ENCODE measurements around the gene LHCGR. TPM values are rescaled to one million over a fixed set of nuclear protein-coding genes. Genes with fewer than 3 reads are reported as not detected.
A peak's percentile ranks its signal among the peaks of the same experiment; 100 is the strongest.

Gene LHCGR
- total and polyA plus RNA-seq, 2 of the 4 experiments (the other 2 are of a cell fraction) = 0.10 to 0.18 TPM

DNA sequence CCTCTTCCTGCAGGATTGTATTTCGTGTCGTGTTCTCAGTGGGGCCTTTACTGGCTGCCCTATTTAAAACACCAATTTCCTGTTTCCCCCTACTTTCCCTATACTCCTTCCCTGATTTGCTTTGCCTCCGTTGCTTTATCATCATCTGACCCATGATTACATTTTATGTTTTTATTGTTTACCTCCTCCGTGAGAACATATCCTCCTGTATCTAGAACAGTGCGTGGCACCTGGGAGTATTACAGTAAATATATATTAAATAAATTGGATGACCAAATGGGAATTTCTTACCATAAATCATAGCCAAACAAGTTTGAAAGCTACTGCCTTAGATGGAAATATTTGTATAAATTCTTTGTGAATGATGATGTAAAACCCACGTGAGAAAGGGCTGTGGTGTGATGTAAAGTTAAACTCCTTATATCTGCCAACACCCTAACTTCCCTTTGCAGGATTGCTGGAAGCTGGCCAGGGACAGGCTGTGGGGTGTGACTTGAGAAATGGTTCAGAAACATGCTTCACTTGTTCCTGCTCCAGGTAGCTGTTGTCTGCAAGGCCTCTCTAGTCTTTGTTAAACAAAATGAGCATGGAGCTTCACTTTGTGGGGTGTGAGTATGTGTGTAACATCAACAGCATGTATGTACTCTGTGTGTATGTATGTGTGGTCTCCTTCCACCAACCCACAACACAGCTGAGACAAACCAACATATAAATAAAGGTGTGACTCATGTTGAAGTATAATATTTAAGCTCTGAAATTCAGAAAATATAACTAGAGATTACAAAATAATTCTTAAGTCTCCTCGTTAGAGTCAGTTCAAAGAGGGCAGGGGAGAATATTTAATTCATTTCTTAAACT lies 40.3 kb downstream of the LHCGR start:
- H2AK9ac ChIP-seq (replicated peaks; ENCODE audit: low read depth, low read length, poor library complexity) = peak overlapping the region; percentile 21
- H2AK5ac ChIP-seq (ENCODE audit: low read depth, low read length) = peak overlapping the region; percentile 67
- H3K4me2 ChIP-seq (ENCODE audit: low read depth, low read length) = peak overlapping the region; percentile 50
- no peaks in the 10 kb centered on the region for H3K27me3 ChIP-seq (ENCODE audit: control insufficient read depth, insufficient read depth, low read length)
- peak overlapping the region; percentile 77 to 96 for H4K8ac ChIP-seq (ENCODE audit: low read depth in 2 of 2, low read length in 2 of 2)
- ChIA-PET CTCF (interaction anchor here (0.5 to 1.3 kb wide), 3 partner anchors 134 to 231 kb away, joined by 3 to 4 read pairs (median 4); no protein-coding TSS in a partner anchor), POLR2A (ENCODE audit: unreplicated experiment) (interaction anchor here (1.1 kb wide), 1 partner anchor 138 kb away, joined by 3 read pairs; no protein-coding TSS in a partner anchor)
- in situ Hi-C loops (cut with MboI; ENCODE audit: low sequenced_read_pairs) = loop anchor here (10.0 kb wide), 1 partner anchor 140 kb away; no protein-coding TSS in a partner anchor
- peak overlapping the region; percentile 97 for H2BK5ac ChIP-seq (ENCODE audit: low read depth, low read length, poor library complexity, severe bottlenecking)
- DNase-seq = peak; percentile 96
- no peaks in the 10 kb centered on the region for H3K9me3 ChIP-seq (ENCODE audit: control insufficient read depth, insufficient read depth, low read length)
- WGBS, 2 experiments (ENCODE audit: extremely low coverage in 2 of 2, insufficient read length in 1 of 2) = 20% methylated on average over 2 of the region's 7 CpGs; no CpG with 5 or more reads in 1 of the 2 experiments
- dilution Hi-C loops (cut with HindIII; ENCODE audit: low sequenced_read_pairs, unreplicated experiment) = no loop called here
- intact Hi-C loops (cut with micrococcal nuclease) = loop anchor here (2.0 to 10.0 kb wide), 3 partner anchors 114 to 230 kb away; no protein-coding TSS in a partner anchor
- peaks cover 17% of the 10 kb centered on the region for H3K9me1 ChIP-seq (ENCODE audit: insufficient read depth, low read length)
- H3K27ac ChIP-seq (ENCODE audit: insufficient read depth, low read length) = peak overlapping the region; percentile 94
- H3K56ac ChIP-seq (ENCODE audit: extremely low read depth, insufficient read depth, low read length) = peak overlapping the region; percentile 91
- no peak overlapping the region for H3K4me3 ChIP-seq (ENCODE audit: insufficient read depth, low read depth, low read length)
- no peaks in the 10 kb centered on the region for H3K79me1 ChIP-seq (ENCODE audit: low read depth in 1 of 2, low read length in 2 of 2)
- peak overlapping the region; percentile 98 for H3K23ac ChIP-seq (ENCODE audit: low read depth, low read length)
- no TSS peak for BruUV-seq (replicated peaks)
- peak overlapping the region; percentile 99 for H2BK20ac ChIP-seq (ENCODE audit: low read depth, low read length)
- peak; percentile 33 for ATAC-seq (ENCODE audit: low read depth)
- H2BK120ac ChIP-seq (ENCODE audit: low read depth, low read length) = peak overlapping the region; percentile 99
- peak overlapping the region; percentile 91; the same call in 2 of the 3 replicates for H2BK15ac ChIP-seq (ENCODE audit: low read depth, low read length)
- peak overlapping the region; percentile 100 for H4K5ac ChIP-seq (ENCODE audit: low read depth, low read length)
- H4K20me1 ChIP-seq (ENCODE audit: insufficient read depth, low read length) = no peaks in the 10 kb centered on the region
- H3K36me3 ChIP-seq (ENCODE audit: control insufficient read depth, insufficient read depth, low read length) = no peaks in the 10 kb centered on the region
- H3K9ac ChIP-seq (ENCODE audit: low read depth, low read length) = peak overlapping the region; percentile 75
- H4K91ac ChIP-seq (ENCODE audit: insufficient read depth, low read depth, low read length) = peak overlapping the region; percentile 96
- H3K4me1 ChIP-seq (ENCODE audit: control insufficient read depth, insufficient read depth, low read length) = peaks cover 26% of the 10 kb centered on the region
- peak overlapping the region; percentile 96 for H3K4ac ChIP-seq (ENCODE audit: low read depth, low read length)
- H2AFZ ChIP-seq (replicated peaks; ENCODE audit: low read length, poor library complexity) = peak overlapping the region; percentile 63
- H3K14ac ChIP-seq (replicated peaks; ENCODE audit: low read depth, low read length) = peak overlapping the region; percentile 99
- H3K18ac ChIP-seq (ENCODE audit: low read depth, low read length) = peak overlapping the region; percentile 100
- TF ChIP-seq MXI1 (IDR thresholded peaks at IDR 0.05; ENCODE audit: borderline replicate concordance, low read depth, low read length) (no peak), SMC3 (IDR thresholded peaks at IDR 0.05; ENCODE audit: low read depth, low read length) (no peak), CEBPB (IDR thresholded peaks at IDR 0.05; ENCODE audit: low read depth, low read length) (no peak), MAZ (IDR thresholded peaks at IDR 0.05; ENCODE audit: borderline replicate concordance, low read depth, low read length) (no peak), CTCF (conservative IDR thresholded peaks at IDR 0.05; ENCODE audit: low read depth, low read length) (no peak), RCOR1 (IDR thresholded peaks at IDR 0.05; ENCODE audit: insufficient replicate concordance, low read length) (no peak), RFX5 (IDR thresholded peaks at IDR 0.05; ENCODE audit: low read depth, low read length) (no peak), ELK1 (IDR thresholded peaks at IDR 0.05; ENCODE audit: borderline replicate concordance, low read depth, low read length) (no peak), POLR2A (IDR thresholded peaks at IDR 0.05; ENCODE audit: low read depth, low read length) (no peak), CHD1 (IDR thresholded peaks at IDR 0.05; ENCODE audit: low read depth, low read length) (no peak), BHLHE40 (IDR thresholded peaks at IDR 0.05; ENCODE audit: low read depth, low read length) (peak; percentile 88), MAFK (IDR thresholded peaks at IDR 0.05; ENCODE audit: low read depth, low read length) (no peak)
- TF ChIP-seq, protein P1, sequence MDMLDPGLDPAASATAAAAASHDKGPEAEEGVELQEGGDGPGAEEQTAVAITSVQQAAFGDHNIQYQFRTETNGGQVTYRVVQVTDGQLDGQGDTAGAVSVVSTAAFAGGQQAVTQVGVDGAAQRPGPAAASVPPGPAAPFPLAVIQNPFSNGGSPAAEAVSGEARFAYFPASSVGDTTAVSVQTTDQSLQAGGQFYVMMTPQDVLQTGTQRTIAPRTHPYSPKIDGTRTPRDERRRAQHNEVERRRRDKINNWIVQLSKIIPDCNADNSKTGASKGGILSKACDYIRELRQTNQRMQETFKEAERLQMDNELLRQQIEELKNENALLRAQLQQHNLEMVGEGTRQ (IDR thresholded peaks at IDR 0.05; ENCODE audit: low read depth, low read length) = peak; percentile 41; the same call in 1 of the 2 replicates
